Panc1 (cell line): Measurements from ENCODE around the gene PNPO.

Experiments used
- CTCF ChIP-seq: fragments of 450-650 bp; IDR thresholded peaks from 2 replicates; pipeline ENCODE4 v1.5.1; 2017; ENCODE audit warnings: mild to moderate bottlenecking
- POLR2AphosphoS5 ChIP-seq: IDR thresholded peaks from 2 replicates; pipeline ENCODE4 v1.6.1; 2012; ENCODE audit warnings: mild to moderate bottlenecking, low read depth, low read length, moderate library complexity
- REST ChIP-seq, 2 experiments: IDR thresholded peaks; 2 replicates each; pipeline ENCODE4 v1.6.1; 2011 to 2012; ENCODE audit warnings: low read depth in 2 of 2, control low read depth in 1 of 2, low read length in 1 of 2, mild to moderate bottlenecking in 1 of 2, moderate library complexity in 1 of 2; ENCODE audit not compliant: insufficient read depth in 1 of 2
- SIN3A ChIP-seq: IDR thresholded peaks from 2 replicates; pipeline ENCODE4 v1.6.1; 2012; ENCODE audit warnings: low read depth, mild to moderate bottlenecking, low read length, moderate library complexity, borderline replicate concordance; ENCODE audit not compliant: insufficient read depth
- TCF7L2 ChIP-seq: IDR thresholded peaks from 2 replicates; pipeline ENCODE4 v1.6.1; 2011; ENCODE audit warnings: mild to moderate bottlenecking, low read depth, low read length, inconsistent platforms

DNA sequence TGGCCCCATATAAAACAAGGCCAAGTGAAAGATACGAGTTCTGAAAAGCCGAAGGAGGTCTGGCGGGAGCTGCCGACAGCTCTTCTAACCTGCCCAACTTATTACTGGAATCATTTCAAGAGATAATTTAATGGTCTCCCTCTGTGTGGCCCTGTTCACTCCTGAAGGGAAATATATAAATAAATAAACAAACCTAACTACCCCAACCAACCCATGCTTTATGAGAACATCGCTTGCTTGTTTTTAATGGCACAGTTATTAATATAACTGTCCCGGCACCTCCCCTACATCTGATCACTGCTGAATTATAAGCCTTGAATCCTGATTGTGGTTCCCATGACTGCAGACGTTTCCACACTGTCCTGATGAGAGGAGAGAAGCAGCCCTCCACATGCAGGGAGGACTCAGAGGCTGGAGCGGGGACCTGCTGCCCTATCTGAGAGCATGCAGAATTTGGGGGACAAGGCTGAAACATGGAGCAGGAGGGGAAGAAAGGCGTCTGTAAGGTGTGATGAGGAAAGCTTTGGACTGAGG is 51.7 kb downstream of the PNPO start:
- TF ChIP-seq CTCF: no peak
- TF ChIP-seq POLR2AphosphoS5: no peak
- TF ChIP-seq SIN3A: no peak
- no peak for TF ChIP-seq REST (IDR thresholded peaks at IDR 0.05; ENCODE audit: insufficient read depth in 1 of 2, low read depth in 2 of 2, low read length in 1 of 2)
- TF ChIP-seq TCF7L2: no peak
